ENCODE measurements around the gene BPIFB3. TPM values are rescaled to one million over a fixed set of nuclear protein-coding genes. Genes with fewer than 3 reads are reported as not detected.

The BPIFB3 gene, protein sequence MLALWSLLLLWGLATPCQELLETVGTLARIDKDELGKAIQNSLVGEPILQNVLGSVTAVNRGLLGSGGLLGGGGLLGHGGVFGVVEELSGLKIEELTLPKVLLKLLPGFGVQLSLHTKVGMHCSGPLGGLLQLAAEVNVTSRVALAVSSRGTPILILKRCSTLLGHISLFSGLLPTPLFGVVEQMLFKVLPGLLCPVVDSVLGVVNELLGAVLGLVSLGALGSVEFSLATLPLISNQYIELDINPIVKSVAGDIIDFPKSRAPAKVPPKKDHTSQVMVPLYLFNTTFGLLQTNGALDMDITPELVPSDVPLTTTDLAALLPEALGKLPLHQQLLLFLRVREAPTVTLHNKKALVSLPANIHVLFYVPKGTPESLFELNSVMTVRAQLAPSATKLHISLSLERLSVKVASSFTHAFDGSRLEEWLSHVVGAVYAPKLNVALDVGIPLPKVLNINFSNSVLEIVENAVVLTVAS
- not detected in 2 replicates for total RNA-seq (2011; cell fraction: chromatin; rRNA removed; ENCODE audit: low replicate concordance)
- not detected in 2 replicates for total RNA-seq (2011; cell fraction: nucleolus; rRNA removed)
- total RNA-seq (2011; cell fraction: nucleoplasm; rRNA removed) = not detected in 2 replicates
- total RNA-seq (2014; rRNA removed) (not detected in 2 replicates), total RNA-seq (2014; rRNA removed; fragmentation: Illumina TruSeq; extraction: Trizol) (not detected in 2 replicates), total RNA-seq (2015; rRNA removed; fragmentation: Illumina TruSeq; extraction: Trizol) (not detected in 2 replicates), total RNA-seq (2021) (not detected in 2 replicates), polyA plus RNA-seq (2011; rRNA removed) (not detected in 2 replicates), polyA plus RNA-seq (2014; fragmentation: Illumina TruSeq; extraction: Trizol) (not detected in 2 replicates), polyA plus RNA-seq (2014; fragmentation: Nextera tagmentation; extraction: Ambion mirVana) (not detected), polyA plus RNA-seq (2014; rRNA removed) (not detected in 2 replicates), polyA minus RNA-seq (2011; rRNA and poly(A)+ RNA removed) (not detected in 2 replicates), Bru-seq, nascent RNA (not detected), BruChase-seq, experiment 1, labeled RNA remaining after a 2-hour chase (not detected), BruChase-seq, experiment 2, labeled RNA remaining after a 6-hour chase (not detected)
- polyA plus RNA-seq (2011; cell fraction: cytosol; rRNA removed) = not detected in 2 replicates
- not detected in 2 replicates for polyA plus RNA-seq (2011; cell fraction: nucleus; rRNA removed)
- not detected in 2 replicates for polyA plus RNA-seq (2012)
- polyA minus RNA-seq (2011; cell fraction: cytosol; rRNA and poly(A)+ RNA removed) = not detected in 2 replicates
- polyA minus RNA-seq (2011; cell fraction: nucleus; rRNA and poly(A)+ RNA removed) = not detected in 2 replicates
- long read RNA-seq, experiment 1 = 0 reads
- long read RNA-seq, experiment 2 = 0 reads
- long read RNA-seq, experiment 3 = 0 reads

DNA sequence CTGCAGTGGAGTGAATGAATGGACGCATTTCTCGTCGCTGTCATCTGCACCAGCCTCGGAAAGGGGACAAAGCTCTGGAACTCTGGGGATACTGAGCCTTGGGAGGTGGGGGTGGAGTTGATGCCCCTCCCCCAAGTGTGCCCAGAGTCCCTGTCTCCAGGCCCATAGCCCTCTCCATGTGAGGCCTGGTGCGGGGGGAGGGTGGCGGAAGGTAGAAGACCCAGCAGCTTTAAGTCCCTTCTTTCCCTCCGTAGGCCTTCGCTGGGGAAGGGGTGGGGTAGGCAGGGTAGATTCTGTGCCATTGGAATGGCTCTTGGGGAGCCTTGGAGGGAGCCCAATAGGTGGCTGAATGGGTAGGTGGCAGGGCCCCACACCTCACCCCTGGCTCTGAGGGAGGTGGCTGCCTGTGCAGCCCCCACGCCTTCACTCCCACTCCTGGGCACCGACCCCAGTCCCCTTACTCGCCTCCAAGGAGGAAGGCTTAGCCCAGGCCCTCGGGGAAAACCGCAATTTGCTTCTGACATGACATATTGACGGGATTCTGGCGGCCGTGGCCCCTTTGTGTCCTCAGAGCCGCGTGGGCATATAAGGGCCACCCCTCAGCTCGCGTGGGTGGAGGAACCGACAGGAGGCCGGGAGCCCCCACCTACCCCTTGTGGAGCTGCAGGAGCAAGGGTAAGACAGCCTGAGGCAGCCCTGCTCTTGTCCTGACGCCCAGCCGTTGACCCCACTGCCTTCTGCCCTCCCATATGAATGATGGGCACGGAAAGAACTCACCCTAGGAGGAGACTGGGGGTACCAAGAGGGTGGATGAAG lies at the start of gene BPIFB3:
TSS of gene BPIFB3 (plus strand) at position 613 of the 816 bp plus-strand sequence. CDS start 1,533 bp downstream, outside the sequence.
- ATAC-seq (no peak), DNase-seq (ENCODE audit: extremely low read depth in 1 of 4, low spot score in 3 of 4) (no peak), FAIRE-seq (no peak)
- POLR2A ChIA-PET = interaction anchor here (0.5 to 0.7 kb wide), 3 partner anchors 43 to 958 kb away, joined by 3 to 4 read pairs (median 3); no protein-coding TSS in a partner anchor
- H3K9ac ChIP-seq (ENCODE audit: insufficient read depth in 1 of 2, low read depth in 2 of 2, low read length in 2 of 2) = no peak within 1 kb of the TSS
- no peaks in the 10 kb centered on the region for H3K4me1 ChIP-seq (replicated peaks in 1 of 2; ENCODE audit: control insufficient read depth in 2 of 2, insufficient read depth in 2 of 2, low read length in 2 of 2)
- in situ Hi-C loops (cut with MboI) = no loop called here
- peaks cover 20 to 51% of the 10 kb centered on the region in 2 experiments; a peak in 4 of 5 replicates for H3K27me3 ChIP-seq (ENCODE audit: control insufficient read depth in 2 of 2, insufficient read depth in 2 of 2, low read length in 2 of 2)
- no peaks in the 10 kb centered on the region; the same call in 1 of the 2 replicates for H4K20me1 ChIP-seq (replicated peaks; ENCODE audit: control insufficient read depth, insufficient read depth, low read length)
- H3K4me3 ChIP-seq = no peak within 1 kb of the TSS
- peaks cover 2% of the 10 kb centered on the region for H3K9me1 ChIP-seq (ENCODE audit: control insufficient read depth, insufficient read depth, low read length)
- no peak within 1 kb of the TSS for H3K27ac ChIP-seq (ENCODE audit: extremely low read depth, low read depth, low read length)
- 1% methylated on average over 24 of the region's 25 CpGs for WGBS (ENCODE audit: insufficient coverage, low coverage, missing lambda C conversion rate)
- intact Hi-C loops (cut with micrococcal nuclease) = no loop called here
- H3K79me2 ChIP-seq (ENCODE audit: control insufficient read depth, insufficient read depth, low read length) = no peaks in the 10 kb centered on the region
- TF ChIP-seq, protein P1, sequence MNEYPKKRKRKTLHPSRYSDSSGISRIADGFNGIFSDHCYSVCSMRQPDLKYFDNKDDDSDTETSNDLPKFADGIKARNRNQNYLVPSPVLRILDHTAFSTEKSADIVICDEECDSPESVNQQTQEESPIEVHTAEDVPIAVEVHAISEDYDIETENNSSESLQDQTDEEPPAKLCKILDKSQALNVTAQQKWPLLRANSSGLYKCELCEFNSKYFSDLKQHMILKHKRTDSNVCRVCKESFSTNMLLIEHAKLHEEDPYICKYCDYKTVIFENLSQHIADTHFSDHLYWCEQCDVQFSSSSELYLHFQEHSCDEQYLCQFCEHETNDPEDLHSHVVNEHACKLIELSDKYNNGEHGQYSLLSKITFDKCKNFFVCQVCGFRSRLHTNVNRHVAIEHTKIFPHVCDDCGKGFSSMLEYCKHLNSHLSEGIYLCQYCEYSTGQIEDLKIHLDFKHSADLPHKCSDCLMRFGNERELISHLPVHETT (CRISPR knock-in tag; conservative IDR thresholded peaks at IDR 0.05 in 1 of 2, IDR thresholded peaks at IDR 0.05 in 1 of 2) = no peak
- TF ChIP-seq MAFG (tag; conservative IDR thresholded peaks at IDR 0.05) = no peak
- TF ChIP-seq, protein P2, sequence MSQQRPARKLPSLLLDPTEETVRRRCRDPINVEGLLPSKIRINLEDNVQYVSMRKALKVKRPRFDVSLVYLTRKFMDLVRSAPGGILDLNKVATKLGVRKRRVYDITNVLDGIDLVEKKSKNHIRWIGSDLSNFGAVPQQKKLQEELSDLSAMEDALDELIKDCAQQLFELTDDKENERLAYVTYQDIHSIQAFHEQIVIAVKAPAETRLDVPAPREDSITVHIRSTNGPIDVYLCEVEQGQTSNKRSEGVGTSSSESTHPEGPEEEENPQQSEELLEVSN (IDR thresholded peaks at IDR 0.05; ENCODE audit: borderline replicate concordance in 1 of 2, extremely low read depth in 1 of 2, insufficient read depth in 1 of 2, insufficient read length in 1 of 2, low read depth in 1 of 2, low read length in 1 of 2, poor library complexity in 1 of 2, severe bottlenecking in 1 of 2) = no peak
- no peak for TF ChIP-seq TCF3 (CRISPR knock-in tag; IDR thresholded peaks at IDR 0.05)
- TF ChIP-seq KAT7 (CRISPR knock-in tag; IDR thresholded peaks at IDR 0.05; ENCODE audit: borderline replicate concordance) = no peak
- no peak for TF ChIP-seq ZBTB8A (IDR thresholded peaks at IDR 0.05; ENCODE audit: partially characterized antibody)
- BruUV-seq (replicated peaks) = no TSS peak
- H2AFZ ChIP-seq (ENCODE audit: low read depth, low read length) = no peak within 1 kb of the TSS
- no peaks in the 10 kb centered on the region for H3K36me3 ChIP-seq (ENCODE audit: control insufficient read depth, insufficient read depth, low read length)
- CTCF ChIA-PET (ENCODE audit: low intra/inter-chr PET ratio) = no interaction called here
- no peak within 1 kb of the TSS for H3K4me2 ChIP-seq (ENCODE audit: insufficient read depth, low read length)
- H3K9me3 ChIP-seq (replicated peaks; ENCODE audit: control insufficient read depth, insufficient read depth, low read depth, low read length) = no peaks in the 10 kb centered on the region
